CMK (cell line): Measurements from ENCODE around the gene NUP107.

Experiments used
- DNase-seq: peaks from one replicate; pipeline ENCODE4 v3.0.0-alpha.2; 2010; ENCODE audit warnings: low read depth

The NUP107 gene

GRCh38 chr12:68773582-68773981, 86.8 kb downstream of the NUP107 start:
- DNase-seq, result no peak

- no peak for DNase-seq
Measured at GRCh38 chr12:68775121-68775630, 88.4 kb downstream of the NUP107 start.

- DNase-seq, result no peak
Measured at GRCh38 chr12:68776976-68777610, 90.3 kb downstream of the NUP107 start.

GRCh38 chr12:68779280-68779679, 92.5 kb downstream of the NUP107 start:
- no peak for DNase-seq

GRCh38 chr12:68780731-68781130, 94.0 kb downstream of the NUP107 start:
- DNase-seq, result no peak

- DNase-seq, result no peak
Measured at GRCh38 chr12:68781728-68782127, 95.0 kb downstream of the NUP107 start.

GRCh38 chr12:68784015-68784414, 97.2 kb downstream of the NUP107 start:
- no peak for DNase-seq

- no peak for DNase-seq
Measured at GRCh38 chr12:68785358-68785757, 98.6 kb downstream of the NUP107 start.

GRCh38 chr12:68785823-68786222, 99.0 kb downstream of the NUP107 start:
- DNase-seq, result no peak

GRCh38 chr12:68786929-68787328, 100.2 kb downstream of the NUP107 start:
- no peak for DNase-seq

- DNase-seq, result no peak
Measured at GRCh38 chr12:68788554-68789143, 101.9 kb downstream of the NUP107 start.

- DNase-seq, result no peak
Measured at GRCh38 chr12:68789144-68789878, 102.5 kb downstream of the NUP107 start.

GRCh38 chr12:68790081-68790951, 103.5 kb downstream of the NUP107 start:
- no peak for DNase-seq

- no peak for DNase-seq
Measured at GRCh38 chr12:68790952-68791234, 104.1 kb downstream of the NUP107 start.

- DNase-seq, result no peak
Measured at GRCh38 chr12:68791897-68792481, 105.2 kb downstream of the NUP107 start.

GRCh38 chr12:68792952-68793351, 106.2 kb downstream of the NUP107 start:
- no peak for DNase-seq

- no peak for DNase-seq
Measured at GRCh38 chr12:68793436-68793835, 106.7 kb downstream of the NUP107 start.

GRCh38 chr12:68793975-68794652, 107.3 kb downstream of the NUP107 start:
- no peak for DNase-seq

- DNase-seq, result no peak
Measured at GRCh38 chr12:68794653-68795251, 108.0 kb downstream of the NUP107 start.
